ENCODE measurements around the gene CADPS2.

DNA sequence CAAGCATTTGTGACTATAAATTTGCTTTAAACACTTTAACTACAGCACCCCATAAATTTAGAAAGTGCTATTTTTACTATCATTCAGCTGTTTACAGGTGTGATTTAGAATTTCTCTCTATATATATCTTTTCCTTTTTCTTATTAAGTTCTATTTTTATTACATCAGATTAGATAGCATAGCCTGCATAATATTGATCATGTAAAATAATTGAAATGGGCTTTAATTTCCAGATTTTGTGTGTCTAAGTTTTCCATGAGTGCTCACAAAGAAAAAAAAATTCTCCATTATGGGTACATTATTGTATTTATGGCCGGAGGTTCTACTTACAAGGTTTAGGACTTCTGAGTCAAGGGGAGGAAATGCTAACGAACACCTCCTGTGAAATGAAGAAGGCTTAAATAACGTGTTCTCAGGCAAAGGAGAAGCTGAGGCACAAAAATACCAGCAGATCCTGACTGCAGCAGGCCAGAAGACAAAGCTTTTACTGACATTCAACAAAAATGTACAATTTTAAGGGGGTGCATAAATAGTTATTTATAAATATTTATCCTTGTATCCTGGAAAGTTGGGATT is 301.5 kb downstream of the CADPS2 start:
- TF ChIP-seq, protein P1, sequence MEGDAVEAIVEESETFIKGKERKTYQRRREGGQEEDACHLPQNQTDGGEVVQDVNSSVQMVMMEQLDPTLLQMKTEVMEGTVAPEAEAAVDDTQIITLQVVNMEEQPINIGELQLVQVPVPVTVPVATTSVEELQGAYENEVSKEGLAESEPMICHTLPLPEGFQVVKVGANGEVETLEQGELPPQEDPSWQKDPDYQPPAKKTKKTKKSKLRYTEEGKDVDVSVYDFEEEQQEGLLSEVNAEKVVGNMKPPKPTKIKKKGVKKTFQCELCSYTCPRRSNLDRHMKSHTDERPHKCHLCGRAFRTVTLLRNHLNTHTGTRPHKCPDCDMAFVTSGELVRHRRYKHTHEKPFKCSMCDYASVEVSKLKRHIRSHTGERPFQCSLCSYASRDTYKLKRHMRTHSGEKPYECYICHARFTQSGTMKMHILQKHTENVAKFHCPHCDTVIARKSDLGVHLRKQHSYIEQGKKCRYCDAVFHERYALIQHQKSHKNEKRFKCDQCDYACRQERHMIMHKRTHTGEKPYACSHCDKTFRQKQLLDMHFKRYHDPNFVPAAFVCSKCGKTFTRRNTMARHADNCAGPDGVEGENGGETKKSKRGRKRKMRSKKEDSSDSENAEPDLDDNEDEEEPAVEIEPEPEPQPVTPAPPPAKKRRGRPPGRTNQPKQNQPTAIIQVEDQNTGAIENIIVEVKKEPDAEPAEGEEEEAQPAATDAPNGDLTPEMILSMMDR (IDR thresholded peaks at IDR 0.05), result no peak
- no peak for TF ChIP-seq POLR2A (IDR thresholded peaks at IDR 0.05)
